Mesenchymal stem cell (in vitro differentiated cells and primary cell): Measurements from ENCODE around the gene RGS11.
"Not testable (repeated sequence)": the region's sequence is repeated elsewhere in the genome, so short reads cannot be mapped to it uniquely, and the experiment has no call there.

Experiments used
- DNase-seq: peaks from one replicate; pipeline ENCODE4 v3.0.0-alpha.2; 2013
- H2AFZ ChIP-seq: one replicate; pipeline ENCODE4 v1.6.1; 2013; ENCODE audit warnings: low read depth, mild to moderate bottlenecking, control low read depth, inconsistent platforms, low read length, moderate library complexity
- H2AK5ac ChIP-seq: 2 replicates; pipeline ENCODE4 v1.6.1; 2013; ENCODE audit warnings: low read length, moderate library complexity, mild to moderate bottlenecking, inconsistent platforms; ENCODE audit not compliant: severe bottlenecking
- H2BK120ac ChIP-seq: one replicate; pipeline ENCODE4 v1.6.1; 2013; ENCODE audit warnings: low read depth, mild to moderate bottlenecking, inconsistent platforms, low read length, moderate library complexity
- H2BK12ac ChIP-seq, 2 experiments: one replicate each; pipeline ENCODE4 v1.6.1; 2013; ENCODE audit warnings: inconsistent platforms in 2 of 2, low read length in 2 of 2, mild to moderate bottlenecking in 2 of 2, moderate library complexity in 2 of 2, control low read depth in 1 of 2
- H2BK15ac ChIP-seq: one replicate; pipeline ENCODE4 v1.6.1; 2013; ENCODE audit warnings: mild to moderate bottlenecking, low read depth, inconsistent platforms; ENCODE audit not compliant: poor library complexity, severe bottlenecking
- H2BK5ac ChIP-seq: 2 replicates; pipeline ENCODE4 v1.6.1; 2013; ENCODE audit warnings: low read depth, mild to moderate bottlenecking, low read length, control low read depth, inconsistent platforms; ENCODE audit not compliant: poor library complexity, severe bottlenecking
- H3K14ac ChIP-seq, 2 experiments: one replicate each; pipeline ENCODE4 v1.6.1; 2013; ENCODE audit warnings: inconsistent platforms in 2 of 2, low read length in 2 of 2, control low read depth in 1 of 2, mild to moderate bottlenecking in 1 of 2, moderate library complexity in 1 of 2
- H3K18ac ChIP-seq, 2 experiments: one replicate each; pipeline ENCODE4 v1.6.1; 2013; ENCODE audit warnings: inconsistent platforms in 2 of 2, low read length in 2 of 2, control low read depth in 1 of 2, low read depth in 1 of 2, mild to moderate bottlenecking in 1 of 2
- H3K23ac ChIP-seq, 2 experiments: one replicate each; pipeline ENCODE4 v1.6.1; 2013; ENCODE audit warnings: inconsistent platforms in 2 of 2, low read length in 2 of 2, mild to moderate bottlenecking in 2 of 2, moderate library complexity in 2 of 2, control low read depth in 1 of 2
- H3K27ac ChIP-seq: 2 replicates; pipeline ENCODE4 v1.5.1; 2013; ENCODE audit warnings: mild to moderate bottlenecking, moderate library complexity, low read length, control low read depth, inconsistent platforms; ENCODE audit not compliant: poor library complexity, severe bottlenecking
- H3K27me3 ChIP-seq, 2 experiments: 2 replicates each; pipeline versions ENCODE4 v1.6.1 to v1.7.0; 2013; ENCODE audit warnings: low read length in 2 of 2, mild to moderate bottlenecking in 2 of 2, moderate library complexity in 2 of 2, control low read depth in 1 of 2, inconsistent platforms in 1 of 2; ENCODE audit not compliant: control insufficient read depth in 1 of 2, insufficient read depth in 1 of 2
- H3K36me3 ChIP-seq, 2 experiments: 2 replicates each; pipeline versions ENCODE4 v1.6.1 to v1.7.0; 2013; ENCODE audit warnings: low read length in 2 of 2, control low read depth in 1 of 2, inconsistent platforms in 1 of 2, low read depth in 1 of 2, mild to moderate bottlenecking in 1 of 2; ENCODE audit not compliant: insufficient read depth in 2 of 2, control insufficient read depth in 1 of 2
- H3K4ac ChIP-seq, 2 experiments: one replicate each; pipeline ENCODE4 v1.6.1; 2013; ENCODE audit warnings: inconsistent platforms in 2 of 2, low read length in 2 of 2, mild to moderate bottlenecking in 2 of 2, moderate library complexity in 2 of 2, control low read depth in 1 of 2, low read depth in 1 of 2
- H3K4me1 ChIP-seq: 2 replicates; pipeline ENCODE4 v1.6.1; 2013; ENCODE audit warnings: low read depth, low read length, control low read depth; ENCODE audit not compliant: control insufficient read depth, insufficient read depth
- H3K4me2 ChIP-seq: 2 replicates; pipeline ENCODE4 v1.6.1; 2013; ENCODE audit warnings: low read length, mild to moderate bottlenecking, inconsistent platforms; ENCODE audit not compliant: poor library complexity, severe bottlenecking
- H3K4me3 ChIP-seq, 2 experiments: 2 replicates each; pipeline versions ENCODE4 v1.5.1 to v1.7.0; 2013; ENCODE audit warnings: low read length in 2 of 2, mild to moderate bottlenecking in 2 of 2, control low read depth in 1 of 2, low read depth in 1 of 2; ENCODE audit not compliant: insufficient read depth in 1 of 2
- H3K79me1 ChIP-seq: replicated peaks from 2 replicates; pipeline ENCODE4 v1.6.1; 2013; ENCODE audit warnings: mild to moderate bottlenecking, control low read depth, low read length, inconsistent platforms; ENCODE audit not compliant: poor library complexity, severe bottlenecking
- H3K9ac ChIP-seq: 2 replicates; pipeline ENCODE4 v1.7.0; 2013; ENCODE audit warnings: mild to moderate bottlenecking, low read length, moderate library complexity
- H3K9me3 ChIP-seq: 2 replicates; pipeline ENCODE4 v1.7.0; 2013; ENCODE audit warnings: mild to moderate bottlenecking, low read length; ENCODE audit not compliant: control insufficient read depth
- H4K8ac ChIP-seq: one replicate; pipeline ENCODE4 v1.6.1; 2013; ENCODE audit warnings: inconsistent platforms, mild to moderate bottlenecking, low read length, moderate library complexity
- H4K91ac ChIP-seq: one replicate; pipeline ENCODE4 v1.6.1; 2013; ENCODE audit warnings: mild to moderate bottlenecking, low read length, inconsistent platforms
- WGBS: methylation state at CpG from one replicate; pipeline ENCODE4 v1.1.7; 2013; ENCODE audit warnings: mixed read lengths; 5-methylcytosine and 5-hydroxymethylcytosine counted together

RGS11 gene

DNA sequence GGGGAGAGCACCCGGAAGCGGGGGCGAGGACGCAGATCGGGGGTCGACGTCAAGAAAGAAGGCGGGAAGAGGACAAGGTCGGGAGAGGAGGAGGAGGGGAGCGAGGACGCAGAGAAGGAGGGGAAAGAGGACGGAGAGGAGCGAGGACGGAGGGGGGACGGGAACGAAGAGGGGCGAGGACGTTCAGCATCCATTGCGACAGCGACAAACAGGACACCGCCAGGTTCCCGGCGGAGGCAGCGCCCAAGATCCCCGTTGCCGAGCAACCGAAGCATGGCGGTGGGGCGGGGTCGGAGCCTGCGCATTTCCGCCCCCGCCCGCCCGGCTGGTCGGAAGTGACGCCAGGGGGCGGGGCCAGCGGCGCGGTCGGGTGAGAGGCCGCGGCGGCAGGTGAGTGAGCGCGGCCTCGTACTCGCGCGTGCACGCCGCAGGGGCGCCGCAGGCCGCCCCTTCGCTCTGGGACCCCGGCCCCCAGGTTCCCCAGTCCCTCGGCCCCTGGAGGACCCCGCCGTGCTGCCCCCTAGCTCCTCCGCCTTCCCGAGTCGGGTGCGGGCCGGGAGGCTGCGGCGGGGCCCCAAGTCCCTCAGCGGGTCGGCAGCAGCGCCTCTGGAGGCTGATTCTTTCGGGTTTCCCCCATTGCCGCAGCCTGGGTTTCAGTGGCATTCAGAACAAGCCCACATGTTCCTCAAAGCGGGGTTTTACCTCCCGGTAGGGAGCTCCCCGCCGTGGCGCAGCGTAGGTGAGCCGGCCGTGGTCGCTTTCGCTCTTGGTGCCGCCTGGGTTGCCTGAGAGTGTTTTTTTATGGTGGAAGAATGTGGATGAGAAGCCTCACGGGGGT lies 41.1 kb downstream of the RGS11 start, which contains the start of gene FAM234A:
Gene FAM234A, plus strand, starts transcription at position 354 of the 838 bp plus-strand sequence. CDS start 19,593 bp downstream, outside the sequence.
- Histone ChIP-seq H2BK12ac (peak within 1 kb of the TSS; percentile 42 to 97), H3K4me3 (peak within 1 kb of the TSS; percentile 76 to 100), H3K4me2 (peak within 1 kb of the TSS; percentile 93), H3K23ac (peak within 1 kb of the TSS; percentile 1 to 14), H2AFZ (peak within 1 kb of the TSS; percentile 99), H2BK5ac (peak within 1 kb of the TSS; percentile 47), H2BK15ac (no peak within 1 kb of the TSS), H3K27ac (peak within 1 kb of the TSS; percentile 84), H3K9me3 (no peaks in the 10 kb centered on the region), H3K36me3 (peaks cover 3 to 4% of the 10 kb centered on the region in 2 experiments), H3K4me1 (peaks cover 1% of the 10 kb centered on the region), H2AK5ac (no peak within 1 kb of the TSS), H4K8ac (peak within 1 kb of the TSS; percentile 66), H4K91ac (peak within 1 kb of the TSS; percentile 82), H3K27me3 (no peaks in the 10 kb centered on the region), H3K14ac (peak within 1 kb of the TSS in 1 of 2 experiments; percentile 99), H3K79me1 (peaks cover 8% of the 10 kb centered on the region), H3K4ac (peak within 1 kb of the TSS; percentile 67 to 92), H2BK120ac (no peak within 1 kb of the TSS), H3K18ac (peak within 1 kb of the TSS; percentile 86 to 100), H3K9ac (peak within 1 kb of the TSS; percentile 100)
- peak; percentile 93 for DNase-seq
- under 1% methylated on average over 82 of the region's 85 CpGs for WGBS

DNA sequence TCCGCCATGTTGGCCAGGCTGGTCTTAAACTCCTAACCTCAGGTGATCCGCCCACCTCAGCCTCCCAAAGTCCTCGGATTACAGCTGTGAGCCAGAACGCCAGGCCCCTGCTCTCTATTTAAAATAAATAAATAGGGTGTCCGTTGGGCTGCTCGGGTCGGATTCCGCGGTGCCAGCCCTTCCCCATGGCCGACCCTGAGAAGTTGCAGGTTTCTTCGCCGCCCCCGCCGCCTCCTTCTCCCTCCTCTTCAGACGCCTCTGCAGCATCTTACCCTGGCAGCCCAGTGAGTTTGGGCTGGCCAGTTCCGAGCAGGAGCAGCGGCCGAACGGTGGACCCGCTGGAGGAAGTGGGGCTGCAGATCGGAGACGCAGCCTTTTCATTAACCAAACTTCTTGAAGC lies 44.8 kb downstream of the RGS11 start:
- Histone ChIP-seq H2BK120ac (no peak overlapping the region), H4K91ac (no peak overlapping the region), H3K79me1 (peaks cover under 1% of the 10 kb centered on the region), H2BK12ac (no peak overlapping the region), H3K9me3 (no peaks in the 10 kb centered on the region), H2BK5ac (no peak overlapping the region), H3K27ac (no peak overlapping the region), H3K4me1 (peaks cover 3% of the 10 kb centered on the region), H3K23ac (no peak overlapping the region), H3K4ac (no peak overlapping the region), H3K14ac (no peak overlapping the region), H2AFZ (no peak overlapping the region), H2BK15ac (peak overlapping the region; percentile 56), H3K36me3 (peaks cover 6 to 16% of the 10 kb centered on the region in 2 experiments), H3K4me3 (no peak overlapping the region), H3K4me2 (no peak overlapping the region), H4K8ac (no peak overlapping the region), H3K9ac (no peak overlapping the region), H3K27me3 (no peaks in the 10 kb centered on the region), H3K18ac (no peak overlapping the region), H2AK5ac (no peak overlapping the region)
- WGBS = 94% methylated on average over 22 of the region's 22 CpGs
- no peak for DNase-seq

- not testable (repeated sequence) for H3K23ac ChIP-seq, H2BK120ac ChIP-seq, H2BK15ac ChIP-seq, H3K4me2 ChIP-seq, H3K79me1 ChIP-seq, H3K18ac ChIP-seq, H3K4ac ChIP-seq, H2AFZ ChIP-seq, H3K9me3 ChIP-seq, H4K8ac ChIP-seq, H2BK5ac ChIP-seq, H3K14ac ChIP-seq, H3K9ac ChIP-seq, H3K4me1 ChIP-seq, H3K27me3 ChIP-seq, H3K27ac ChIP-seq, H4K91ac ChIP-seq, H2AK5ac ChIP-seq, DNase-seq, H2BK12ac ChIP-seq, H3K4me3 ChIP-seq
- H3K36me3 ChIP-seq = peaks cover 8 to 21% of the 10 kb centered on the region in 2 experiments
- 95% methylated on average over 18 of the region's 18 CpGs for WGBS
These were observed 45.4 kb downstream of the RGS11 start for GRCh38 chr16:230351-230750.

- H3K4me1 ChIP-seq = peaks cover 3% of the 10 kb centered on the region
- peak overlapping the region in 1 of 2 experiments; percentile 90 for H3K4me3 ChIP-seq
- no peak for DNase-seq
- peak overlapping the region; percentile 53 for H2AK5ac ChIP-seq
- H3K27me3 ChIP-seq = no peaks in the 10 kb centered on the region
- peaks cover 2% of the 10 kb centered on the region for H3K79me1 ChIP-seq
- H4K91ac ChIP-seq = no peak overlapping the region
- H2BK120ac ChIP-seq = no peak overlapping the region
- H2AFZ ChIP-seq = no peak overlapping the region
- H3K4me2 ChIP-seq = peak overlapping the region; percentile 73
- H2BK15ac ChIP-seq = no peak overlapping the region
- no peak overlapping the region for H3K18ac ChIP-seq
- H3K4ac ChIP-seq = no peak overlapping the region
- no peak overlapping the region for H2BK5ac ChIP-seq
- no peak overlapping the region for H3K27ac ChIP-seq
- no peak overlapping the region for H3K23ac ChIP-seq
- no peak overlapping the region for H2BK12ac ChIP-seq
- H3K36me3 ChIP-seq = peaks cover 13 to 24% of the 10 kb centered on the region in 2 experiments
- no peaks in the 10 kb centered on the region for H3K9me3 ChIP-seq
- H4K8ac ChIP-seq = peak overlapping the region; percentile 90
- 89% methylated on average over 22 of the region's 22 CpGs for WGBS
- H3K9ac ChIP-seq = peak overlapping the region; percentile 98
- H3K14ac ChIP-seq = no peak overlapping the region
These were observed 45.9 kb downstream of the RGS11 start for GRCh38 chr16:229731-230281.
